ENCODE measurements around the gene DDOST.

DNA sequence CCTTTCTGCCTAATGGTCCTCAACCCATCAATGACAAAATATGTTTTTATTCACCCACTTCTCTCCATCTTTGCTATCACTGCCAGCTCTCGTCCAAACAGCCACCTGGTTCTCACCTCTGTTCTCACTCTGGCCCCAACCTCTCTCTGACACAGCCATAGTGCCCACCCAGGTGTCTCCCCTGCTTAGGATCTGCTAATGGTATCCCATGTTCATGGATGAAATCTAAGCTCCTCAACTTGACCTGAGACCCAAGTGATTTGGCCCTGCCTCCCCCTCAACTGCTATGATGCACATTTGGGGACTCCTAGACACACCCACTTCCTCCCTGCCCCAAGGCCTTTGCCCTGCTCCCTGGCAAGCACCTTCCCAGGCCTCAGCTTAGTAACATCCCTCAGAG lies 30.7 kb upstream of the DDOST start:
- TF ChIP-seq, protein P1, sequence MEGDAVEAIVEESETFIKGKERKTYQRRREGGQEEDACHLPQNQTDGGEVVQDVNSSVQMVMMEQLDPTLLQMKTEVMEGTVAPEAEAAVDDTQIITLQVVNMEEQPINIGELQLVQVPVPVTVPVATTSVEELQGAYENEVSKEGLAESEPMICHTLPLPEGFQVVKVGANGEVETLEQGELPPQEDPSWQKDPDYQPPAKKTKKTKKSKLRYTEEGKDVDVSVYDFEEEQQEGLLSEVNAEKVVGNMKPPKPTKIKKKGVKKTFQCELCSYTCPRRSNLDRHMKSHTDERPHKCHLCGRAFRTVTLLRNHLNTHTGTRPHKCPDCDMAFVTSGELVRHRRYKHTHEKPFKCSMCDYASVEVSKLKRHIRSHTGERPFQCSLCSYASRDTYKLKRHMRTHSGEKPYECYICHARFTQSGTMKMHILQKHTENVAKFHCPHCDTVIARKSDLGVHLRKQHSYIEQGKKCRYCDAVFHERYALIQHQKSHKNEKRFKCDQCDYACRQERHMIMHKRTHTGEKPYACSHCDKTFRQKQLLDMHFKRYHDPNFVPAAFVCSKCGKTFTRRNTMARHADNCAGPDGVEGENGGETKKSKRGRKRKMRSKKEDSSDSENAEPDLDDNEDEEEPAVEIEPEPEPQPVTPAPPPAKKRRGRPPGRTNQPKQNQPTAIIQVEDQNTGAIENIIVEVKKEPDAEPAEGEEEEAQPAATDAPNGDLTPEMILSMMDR (IDR thresholded peaks at IDR 0.05), result no peak
- no peak for TF ChIP-seq POLR2A (IDR thresholded peaks at IDR 0.05)
